ENCODE data around the gene MAP4K2.
"Not testable (repeated sequence)": the region's sequence is repeated elsewhere in the genome, so short reads cannot be mapped to it uniquely, and the experiment has no call there.

MAP4K2 gene

GRCh38 chr11:64803158-64803845 lies at the start of gene MAP4K2:
MAP4K2 (minus strand) TSS chr11:64803214; CDS start chr11:64803149, 65 bp downstream.
- DNase-seq = peak; percentile 67

- no peak for DNase-seq
Observed at GRCh38 chr11:64851831-64852351, 48.9 kb upstream of the MAP4K2 start.

GRCh38 chr11:64850979-64851567 lies 48.1 kb upstream of the MAP4K2 start:
- DNase-seq = no peak

- no peak for DNase-seq
Observed at GRCh38 chr11:64849598-64850356, 46.8 kb upstream of the MAP4K2 start.

GRCh38 chr11:64848826-64849597 lies 46.0 kb upstream of the MAP4K2 start:
- no peak for DNase-seq

GRCh38 chr11:64848214-64848825 lies 45.3 kb upstream of the MAP4K2 start:
- DNase-seq = no peak

- peak; percentile 84 for DNase-seq
Observed at GRCh38 chr11:64846998-64847666, 44.1 kb upstream of the MAP4K2 start.

GRCh38 chr11:64845776-64846129 lies 42.7 kb upstream of the MAP4K2 start:
- not testable (repeated sequence) for DNase-seq

- peak; percentile 29 for DNase-seq
Observed at GRCh38 chr11:64845129-64845775, 42.2 kb upstream of the MAP4K2 start.

- DNase-seq = peak; percentile 48
Observed at GRCh38 chr11:64844330-64845128, 41.5 kb upstream of the MAP4K2 start, which contains the start of gene CDC42BPG. CDC42BPG (minus strand) TSS chr11:64844653; CDS start chr11:64844569, 84 bp downstream.

GRCh38 chr11:64843686-64844329 lies 40.8 kb upstream of the MAP4K2 start:
- DNase-seq = no peak

- DNase-seq = no peak
Observed at GRCh38 chr11:64842851-64843685, 40.1 kb upstream of the MAP4K2 start.

- DNase-seq = no peak
Observed at GRCh38 chr11:64842366-64842759, 39.3 kb upstream of the MAP4K2 start.

- no peak for DNase-seq
Observed at GRCh38 chr11:64841592-64842365, 38.8 kb upstream of the MAP4K2 start.

GRCh38 chr11:64839887-64840782 lies 37.1 kb upstream of the MAP4K2 start:
- DNase-seq = no peak

- DNase-seq = no peak
Observed at GRCh38 chr11:64839335-64839734, 36.3 kb upstream of the MAP4K2 start.
